Measurements from ENCODE around the gene CACNA2D1.

- TF ChIP-seq ZNF384 (IDR thresholded peaks at IDR 0.05) (no peak), SP1 (IDR thresholded peaks at IDR 0.05) (no peak), FOXM1 (IDR thresholded peaks at IDR 0.05; ENCODE audit: borderline replicate concordance) (no peak), L3MBTL2 (conservative IDR thresholded peaks at IDR 0.05) (no peak), SUZ12 (IDR thresholded peaks at IDR 0.05) (no peak)
Measured at GRCh38 chr7:82481499-82482097, 38.0 kb upstream of the CACNA2D1 start.
